ENCODE measurements around the gene FNIP2.
"Not testable (repeated sequence)": the region's sequence is repeated elsewhere in the genome, so short reads cannot be mapped to it uniquely, and the experiment has no call there.

The FNIP2 gene

DNA sequence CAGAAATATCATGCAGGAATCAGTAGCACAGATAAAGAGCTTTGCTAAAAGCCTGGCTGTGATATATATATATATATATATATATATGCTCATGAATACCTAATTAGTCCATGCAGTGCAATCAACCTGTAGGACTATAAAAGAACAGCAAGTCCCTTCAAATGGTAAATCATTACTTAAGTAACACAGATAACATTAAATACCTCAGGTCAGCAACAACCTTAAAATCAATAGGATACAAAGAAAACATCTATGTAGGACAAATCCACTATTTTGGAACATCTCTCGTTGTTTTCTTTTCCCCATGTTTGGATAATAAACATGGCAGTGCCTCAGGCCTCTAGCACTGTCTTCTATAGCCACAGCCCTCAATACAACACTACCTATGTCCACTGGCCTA, 106.6 kb downstream of the FNIP2 start:
- no peak for DNase-seq

DNA sequence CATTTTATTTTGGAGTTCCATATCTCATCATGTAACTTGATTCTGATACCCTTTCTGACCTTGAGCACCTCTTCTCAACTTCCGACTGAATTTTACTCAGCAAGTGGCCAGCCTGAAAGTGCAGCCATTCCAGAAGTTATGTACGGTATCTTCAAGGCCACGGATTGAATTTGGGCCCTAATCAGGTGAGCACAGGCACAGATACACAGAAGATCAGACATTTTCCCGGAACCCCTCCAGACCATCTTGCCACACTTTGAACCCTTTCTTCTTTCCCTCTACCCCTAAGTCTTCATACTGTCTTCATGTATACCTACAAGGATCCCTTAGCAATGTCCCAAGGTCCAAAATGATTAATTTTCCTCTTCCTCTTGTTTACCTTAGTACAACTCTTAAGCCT, 108.2 kb downstream of the FNIP2 start:
- DNase-seq: no peak

DNA sequence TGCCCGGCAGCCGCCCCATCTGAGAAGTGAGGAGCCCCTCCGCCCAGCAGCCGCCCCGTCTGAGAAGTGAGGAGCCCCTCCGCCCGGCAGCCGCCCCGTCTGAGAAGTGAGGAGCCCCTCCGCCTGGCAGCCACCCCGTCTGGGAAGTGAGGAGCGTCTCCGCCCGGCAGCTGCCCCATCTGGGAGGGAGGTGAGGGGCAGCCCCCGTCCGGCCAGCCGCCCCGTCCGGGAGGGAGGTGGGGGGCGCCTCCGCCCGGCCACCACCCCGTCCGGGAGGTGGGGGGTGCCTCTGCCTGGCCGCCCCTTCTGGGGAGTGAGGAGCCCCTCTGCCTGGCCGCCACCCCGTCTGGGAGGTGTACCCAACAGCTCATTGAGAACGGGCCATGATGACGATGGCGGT, 113.3 kb downstream of the FNIP2 start:
- DNase-seq: not testable (repeated sequence)

DNA sequence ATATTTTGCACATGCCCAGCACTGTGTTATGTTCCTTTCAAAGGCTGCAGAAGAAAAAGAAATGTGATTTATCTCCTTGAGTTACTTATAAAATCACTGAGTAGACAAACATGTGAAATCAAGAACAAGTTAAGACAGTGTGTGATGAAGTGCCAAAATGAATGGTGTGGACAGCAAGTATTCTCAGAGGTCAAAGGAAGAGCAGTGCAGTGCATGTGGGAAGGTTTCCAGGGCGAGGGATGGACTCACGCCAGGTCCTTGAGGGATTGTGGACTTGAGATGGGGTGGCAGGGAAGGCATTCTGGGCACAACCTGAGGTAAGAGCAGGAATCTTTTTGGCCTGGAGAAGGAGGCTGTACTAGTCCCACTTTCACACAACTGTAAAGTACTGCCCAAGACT, 115.5 kb downstream of the FNIP2 start:
- DNase-seq: no peak

DNA sequence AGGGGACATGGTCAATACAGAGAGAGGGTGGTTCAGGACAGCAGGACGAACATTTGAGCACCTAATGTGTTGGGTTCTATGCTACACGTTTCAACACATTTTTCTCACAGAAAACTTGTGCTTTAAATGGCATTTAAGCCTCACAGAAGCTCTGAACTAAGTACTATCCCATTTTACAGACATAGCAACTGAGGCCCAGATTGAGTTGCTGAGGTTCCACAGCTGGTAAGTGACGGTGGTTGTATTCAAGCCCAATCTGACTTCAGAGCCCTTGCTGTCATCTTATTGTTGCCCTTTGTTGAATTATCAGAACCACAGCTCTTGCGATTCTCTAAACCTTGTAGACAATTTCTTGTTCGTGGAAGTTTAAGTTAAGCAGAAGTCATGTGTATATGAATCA, 116.7 kb downstream of the FNIP2 start:
- DNase-seq: no peak

DNA sequence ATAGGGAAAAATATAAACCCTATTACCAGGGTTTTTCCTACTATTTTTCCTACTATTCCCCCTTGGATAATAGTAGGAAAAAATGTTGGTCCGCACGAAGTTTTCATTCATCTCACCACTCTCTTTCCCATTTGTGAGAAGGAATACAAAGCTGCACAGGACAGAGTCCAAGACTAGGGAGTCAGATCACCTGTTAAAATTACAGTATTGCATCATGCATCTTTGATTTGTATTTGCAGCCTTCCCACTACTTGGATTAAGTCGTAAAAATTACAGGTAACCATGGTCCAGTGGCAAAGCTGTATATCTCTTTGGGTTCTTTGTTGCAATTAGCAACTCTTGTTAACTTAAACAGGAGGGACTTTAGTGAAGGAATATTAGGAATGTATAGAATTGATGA, 121.5 kb downstream of the FNIP2 start:
- no peak for DNase-seq

DNA sequence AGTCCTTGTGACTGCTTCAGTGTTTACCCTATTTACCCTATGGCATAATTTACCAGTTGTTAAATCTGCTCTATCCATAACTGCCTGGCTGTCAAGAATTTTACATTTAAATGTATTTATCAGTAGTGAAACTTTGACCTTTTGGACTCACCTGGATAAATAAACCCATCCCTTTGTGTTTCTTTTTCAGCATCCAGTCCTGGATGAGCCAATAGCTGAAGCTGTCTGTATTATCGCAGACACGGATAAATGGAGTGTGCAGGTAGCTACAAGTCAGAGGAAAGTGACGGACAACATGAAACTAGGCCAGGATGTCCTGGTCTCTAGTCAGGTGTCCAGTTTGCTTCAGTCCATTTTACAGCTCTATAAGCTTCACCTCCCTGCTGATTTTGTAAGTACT, 122.4 kb downstream of the FNIP2 start:
- no peak for DNase-seq

DNA sequence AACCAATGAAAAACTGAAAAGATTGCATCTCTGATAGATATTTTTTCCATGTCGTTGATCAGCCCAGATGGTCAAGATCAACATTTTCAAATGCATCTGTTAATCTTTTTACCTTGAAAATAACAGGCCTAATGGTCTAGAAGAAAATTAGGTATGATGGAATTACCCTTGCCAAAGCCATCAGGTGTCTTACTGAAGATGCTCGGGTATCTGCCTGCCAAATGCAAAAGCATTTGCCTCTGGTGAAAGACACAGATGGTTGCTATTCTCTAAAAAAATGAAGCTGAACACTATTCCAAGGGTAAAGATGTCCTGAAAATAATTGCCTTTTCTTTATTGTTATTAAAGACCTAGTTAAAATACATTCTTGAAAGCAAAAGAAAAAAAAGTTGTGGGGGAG, 126.0 kb downstream of the FNIP2 start:
- no peak for DNase-seq

DNA sequence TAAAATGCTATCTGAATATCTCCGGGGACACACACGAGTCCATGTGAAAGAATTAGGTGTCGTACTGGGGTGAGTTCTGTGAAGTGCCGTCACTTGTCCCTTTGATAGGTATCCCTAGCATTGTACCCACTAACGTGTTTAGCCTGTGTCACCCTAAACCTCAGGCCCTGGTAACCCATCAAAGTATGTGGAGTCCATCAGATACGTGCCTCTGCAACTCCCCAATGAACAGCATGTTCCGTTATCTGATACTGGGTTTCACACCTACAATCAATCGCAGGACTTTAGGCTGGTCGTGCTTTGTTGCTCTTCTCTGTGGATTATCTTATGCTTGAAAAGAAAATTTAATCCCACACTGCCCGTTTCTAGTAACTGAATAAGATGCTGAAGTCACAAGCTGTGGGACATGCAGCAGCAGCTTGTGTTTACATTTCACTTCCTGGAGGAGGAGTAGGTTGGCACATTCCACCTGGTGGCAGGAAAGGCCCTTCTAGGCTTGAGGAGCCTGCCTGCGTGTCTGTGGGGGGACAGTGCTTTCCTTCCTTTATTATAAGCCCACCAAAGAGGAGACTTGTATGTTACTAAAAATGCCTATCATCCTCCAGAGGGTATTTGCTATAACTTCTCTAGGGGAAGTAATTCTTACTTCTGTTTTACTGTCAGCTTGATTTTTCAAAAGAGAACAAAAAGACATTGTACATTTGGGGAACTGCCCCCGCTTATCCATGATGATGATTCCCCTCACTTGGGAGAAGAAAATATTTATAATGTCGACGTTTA, 127.2 kb downstream of the FNIP2 start:
- DNase-seq: peak; percentile 7

DNA sequence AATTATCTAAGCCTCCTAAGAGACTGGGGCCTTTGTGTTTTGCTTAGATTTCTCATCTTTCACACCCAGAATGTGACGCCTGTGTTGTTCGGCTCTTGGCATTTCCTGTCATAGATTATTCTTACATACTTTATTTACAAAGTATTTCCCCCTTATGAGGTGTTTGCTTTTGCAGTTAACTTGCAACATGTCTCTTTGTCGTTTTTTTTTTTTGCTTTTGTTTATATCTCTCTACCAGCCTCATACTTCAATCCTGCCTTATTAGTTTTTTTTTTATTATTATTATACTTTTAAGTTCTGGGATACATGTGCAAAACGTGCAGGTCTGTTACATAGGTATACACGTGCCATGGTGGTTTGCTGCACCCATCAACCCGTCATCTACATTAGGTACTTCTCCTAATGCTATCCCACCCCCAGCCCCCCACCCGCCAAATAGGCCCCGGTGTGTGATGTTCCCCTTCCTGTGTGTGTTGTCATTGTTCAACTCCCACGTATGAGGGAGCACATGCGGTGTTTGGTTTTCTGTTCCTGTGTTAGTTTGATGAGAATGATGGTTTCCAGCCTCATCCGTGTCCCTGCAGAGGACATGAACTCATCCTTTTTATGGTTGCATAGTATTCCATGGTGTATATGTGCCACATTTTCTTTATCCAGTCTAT, 127.9 kb downstream of the FNIP2 start:
- not testable (repeated sequence) for DNase-seq

DNA sequence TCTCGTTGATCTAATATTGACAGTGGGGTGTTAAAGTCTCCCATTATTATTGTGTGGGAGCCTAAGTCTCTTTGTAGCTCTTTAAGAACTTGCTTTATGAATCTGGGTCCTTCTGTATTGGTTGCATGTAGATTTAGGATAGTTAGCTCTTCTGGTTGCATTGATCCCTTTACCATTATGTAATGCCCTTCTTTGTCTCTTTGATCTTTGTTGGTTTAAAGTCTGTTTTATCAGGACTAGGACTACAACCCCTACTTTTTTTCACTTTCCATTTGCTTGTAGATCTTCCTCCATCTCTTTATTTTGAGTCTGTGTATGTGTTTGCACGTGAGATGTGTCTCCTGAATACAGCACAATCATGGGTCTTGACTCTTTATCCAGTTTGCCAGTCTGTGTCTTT, 131.6 kb downstream of the FNIP2 start:
- not testable (repeated sequence) for DNase-seq

DNA sequence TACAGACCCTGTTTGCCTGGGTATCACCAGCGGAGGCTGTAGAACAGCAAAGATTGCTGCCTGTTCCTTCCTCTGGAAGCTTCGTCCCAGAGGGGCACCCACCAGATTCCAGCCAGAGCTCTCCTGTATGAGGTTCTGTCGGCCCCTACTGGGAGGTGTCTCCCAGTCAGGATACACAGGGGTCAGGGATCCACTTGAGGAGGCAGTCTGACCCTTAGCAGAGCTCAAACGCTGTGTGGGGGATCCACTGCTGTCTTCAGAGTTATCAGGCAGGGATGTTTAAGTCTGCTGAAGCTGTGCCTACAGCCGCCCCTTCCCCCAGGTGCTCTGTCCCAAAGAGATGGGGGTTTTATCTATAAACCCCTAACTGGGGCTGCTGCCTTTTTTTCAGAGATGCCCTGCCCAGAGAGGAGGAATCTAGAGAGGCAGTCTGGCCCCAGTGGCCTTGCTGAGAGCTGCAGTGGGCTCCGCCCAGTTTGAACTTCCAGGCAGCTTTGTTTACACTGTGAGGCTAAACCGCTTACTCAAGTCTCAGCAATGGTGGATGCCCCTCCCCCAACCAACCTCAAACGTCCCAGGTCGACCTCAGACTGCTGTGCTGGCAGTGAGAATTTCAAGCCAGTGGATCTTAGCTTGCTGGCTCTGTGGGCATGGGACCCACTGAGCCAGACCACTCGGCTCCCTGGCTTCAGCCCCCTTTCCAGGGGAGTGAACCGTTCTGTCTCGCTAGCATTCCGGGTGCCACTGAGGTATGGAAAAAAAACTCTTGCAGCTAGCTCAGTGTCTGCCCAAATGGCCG, 133.7 kb downstream of the FNIP2 start:
- not testable (repeated sequence) for DNase-seq

DNA sequence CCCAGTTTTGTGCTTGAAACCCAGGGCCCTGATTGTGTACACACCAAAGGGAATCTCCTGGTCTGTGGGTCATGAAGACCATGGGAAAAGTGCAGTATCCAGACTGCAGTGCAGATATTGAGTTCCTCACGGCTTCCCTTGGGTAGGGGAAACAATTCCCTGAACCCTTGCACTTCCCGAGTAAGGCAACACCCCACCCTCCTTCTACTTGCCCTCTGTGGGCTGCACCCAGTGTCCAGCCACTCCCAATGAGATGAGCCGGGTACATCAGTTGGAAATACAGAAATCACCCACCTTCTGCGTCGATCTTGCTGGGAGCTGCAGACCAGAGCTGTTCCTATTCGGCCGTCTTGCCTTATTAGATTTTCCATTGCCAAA, 134.2 kb downstream of the FNIP2 start:
- DNase-seq: no peak

DNA sequence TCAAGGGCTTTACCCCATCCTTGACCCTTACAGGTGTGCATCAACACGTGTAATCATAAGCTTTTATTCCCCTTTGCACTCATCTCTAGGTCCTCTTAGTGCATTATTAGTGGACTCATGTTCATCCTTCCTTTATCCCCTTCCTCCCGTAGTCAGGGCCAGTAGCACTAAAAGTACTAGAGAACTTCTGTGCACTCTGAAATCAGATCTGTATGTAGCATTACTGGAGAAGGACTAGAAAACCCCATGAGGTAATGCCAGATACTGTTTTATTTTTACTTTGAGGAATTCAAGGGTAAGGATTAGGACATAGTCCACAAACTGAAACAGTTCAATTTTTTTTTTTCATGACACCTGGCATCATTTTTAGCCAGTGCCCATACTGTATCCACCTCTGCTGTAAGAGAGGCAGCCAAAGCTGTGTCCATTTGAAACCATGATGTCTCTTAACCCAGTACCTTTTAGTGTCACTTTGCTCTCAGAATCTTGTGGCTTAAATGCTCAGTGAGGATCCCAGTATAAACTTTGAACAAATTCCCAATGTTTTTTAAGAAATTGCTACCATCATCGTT, 134.7 kb downstream of the FNIP2 start:
- DNase-seq: no peak

DNA sequence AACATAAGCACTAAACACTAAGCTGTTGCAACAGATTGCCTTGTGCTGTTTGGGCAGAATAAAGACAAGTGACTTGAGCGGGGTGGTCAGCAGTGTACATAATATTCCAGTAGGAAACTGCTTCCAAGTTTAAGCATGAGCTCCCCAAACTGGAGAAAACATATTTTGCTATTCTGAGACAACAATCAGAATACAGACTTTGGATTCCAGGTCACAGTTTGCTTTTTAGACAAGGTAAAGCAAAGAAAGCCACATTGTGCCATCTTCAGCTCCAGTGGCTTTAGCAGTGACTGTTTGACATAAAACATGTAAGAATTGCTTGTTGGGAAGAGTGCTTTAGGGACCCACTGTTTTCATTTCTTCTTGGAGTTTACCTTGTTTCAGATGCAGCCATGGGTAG, 136.0 kb downstream of the FNIP2 start:
- DNase-seq: no peak

DNA sequence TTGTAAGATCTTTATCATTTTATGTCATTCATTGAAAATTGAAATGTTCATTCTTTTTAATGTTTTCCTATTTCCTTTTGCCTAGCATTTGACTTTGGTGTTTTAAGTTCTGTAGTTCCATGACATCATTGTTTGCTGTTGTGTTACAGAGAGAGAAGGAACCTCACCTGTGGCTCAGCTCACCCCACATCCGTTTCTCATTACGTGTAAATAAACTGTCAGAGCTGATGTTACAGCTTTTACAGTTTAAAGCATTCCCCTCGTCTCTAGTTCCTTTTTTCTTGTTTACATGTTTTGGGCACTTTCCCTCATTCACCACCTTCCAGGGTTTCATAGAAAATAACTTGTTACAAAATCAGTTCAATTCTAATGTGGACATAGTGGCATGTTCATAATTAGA, 137.2 kb downstream of the FNIP2 start:
- DNase-seq: no peak

DNA sequence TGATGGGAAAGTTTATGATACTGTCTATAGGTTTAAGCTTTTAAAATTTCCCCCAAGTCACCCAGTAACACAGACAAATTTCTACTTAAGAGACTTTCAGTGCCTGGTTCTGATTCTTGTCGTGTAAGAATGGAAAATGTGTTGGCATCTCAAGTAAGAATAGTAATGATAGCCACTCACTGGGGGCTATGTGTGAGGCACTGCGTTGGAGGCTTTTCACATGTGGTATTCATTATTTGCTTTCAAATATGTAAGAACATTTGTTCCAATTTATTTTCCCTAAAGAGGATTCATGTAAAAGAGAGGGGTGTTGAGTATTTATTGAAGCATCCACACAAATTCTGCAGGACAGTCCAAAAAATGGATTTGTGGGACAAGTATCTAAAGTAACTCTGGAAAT, 143.6 kb downstream of the FNIP2 start:
- no peak for DNase-seq

DNA sequence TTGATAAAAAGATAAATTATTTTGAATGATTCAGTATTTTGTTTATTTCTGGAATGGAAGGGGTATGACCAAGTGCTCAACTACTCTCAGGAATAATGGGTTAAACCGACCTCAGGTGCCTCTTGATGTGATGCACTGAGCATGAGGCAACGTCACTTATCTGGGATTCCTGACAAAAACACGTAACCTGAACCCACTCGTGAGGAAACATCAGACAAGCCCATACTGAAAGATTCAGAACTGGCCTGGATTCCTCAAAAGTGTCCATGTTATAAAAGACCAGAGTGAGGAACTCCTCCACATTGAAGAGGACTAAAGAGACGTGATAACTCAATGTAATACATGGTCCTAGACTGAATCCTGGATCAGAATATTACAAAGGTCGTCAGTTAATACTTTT, 144.0 kb downstream of the FNIP2 start:
- no peak for DNase-seq

DNA sequence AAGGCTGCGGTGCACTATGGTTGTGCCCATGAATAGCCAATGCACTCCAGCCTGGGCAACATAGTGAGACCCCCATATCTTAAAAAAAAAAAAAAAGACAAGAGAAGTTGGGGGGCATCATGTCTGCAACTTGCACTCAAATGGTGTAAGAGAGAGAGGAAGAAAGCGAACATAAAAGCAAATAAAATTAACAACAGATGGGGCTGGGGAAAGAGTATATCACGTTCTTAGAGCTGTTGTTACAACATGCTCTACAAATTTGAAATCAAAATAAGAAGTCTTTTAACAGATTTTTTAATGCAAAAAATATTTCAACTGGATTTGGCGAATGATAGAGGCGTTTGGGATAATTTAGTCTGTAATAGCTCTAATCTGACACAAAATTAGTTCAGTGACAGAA, 144.9 kb downstream of the FNIP2 start:
- DNase-seq: no peak

DNA sequence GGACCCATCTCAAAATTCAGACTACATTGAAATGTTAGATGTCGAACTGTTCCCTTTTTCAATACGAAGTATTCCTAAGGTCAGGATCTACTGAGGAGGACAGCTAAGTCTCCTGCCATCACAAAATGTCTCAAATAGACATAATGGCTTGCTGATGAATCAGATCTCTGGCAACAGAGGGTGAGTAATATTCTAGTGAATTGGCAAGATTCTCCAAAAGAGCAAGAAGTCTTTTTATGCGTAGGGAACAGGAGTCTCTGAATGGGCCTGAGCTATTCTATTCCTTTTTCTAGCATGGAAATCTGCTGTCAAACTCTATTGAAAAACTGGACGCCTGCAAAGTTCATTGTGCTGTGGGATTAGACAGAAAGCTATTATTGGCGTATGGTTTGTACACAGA, 145.4 kb downstream of the FNIP2 start:
- DNase-seq: no peak

DNA sequence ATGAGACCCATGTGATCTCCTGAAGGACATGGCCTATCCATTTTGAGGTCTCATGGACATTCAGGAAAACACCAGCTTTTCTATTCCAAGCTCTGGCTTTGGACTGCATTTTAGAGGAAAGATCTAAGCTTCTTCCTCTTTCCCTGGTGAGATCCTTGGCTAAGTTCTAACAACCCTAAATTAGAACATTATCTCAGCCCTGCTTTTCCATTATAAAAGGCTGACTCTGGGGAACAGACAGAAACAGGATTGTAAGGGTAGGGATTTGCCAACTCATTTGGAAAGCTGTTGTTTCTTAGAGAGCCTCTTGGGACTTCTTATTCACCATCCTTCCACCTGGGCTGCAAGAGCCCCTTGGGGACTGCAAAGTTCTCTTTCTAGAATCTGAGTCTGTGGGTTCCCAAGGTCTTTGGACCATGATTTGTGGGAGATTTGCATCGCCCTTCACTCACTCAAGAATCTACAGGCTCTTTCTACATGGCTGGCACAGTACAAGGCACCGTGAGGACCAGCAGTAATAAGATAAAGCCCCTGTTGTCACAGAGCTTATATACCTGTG, 146.9 kb downstream of the FNIP2 start:
- no peak for DNase-seq

DNA sequence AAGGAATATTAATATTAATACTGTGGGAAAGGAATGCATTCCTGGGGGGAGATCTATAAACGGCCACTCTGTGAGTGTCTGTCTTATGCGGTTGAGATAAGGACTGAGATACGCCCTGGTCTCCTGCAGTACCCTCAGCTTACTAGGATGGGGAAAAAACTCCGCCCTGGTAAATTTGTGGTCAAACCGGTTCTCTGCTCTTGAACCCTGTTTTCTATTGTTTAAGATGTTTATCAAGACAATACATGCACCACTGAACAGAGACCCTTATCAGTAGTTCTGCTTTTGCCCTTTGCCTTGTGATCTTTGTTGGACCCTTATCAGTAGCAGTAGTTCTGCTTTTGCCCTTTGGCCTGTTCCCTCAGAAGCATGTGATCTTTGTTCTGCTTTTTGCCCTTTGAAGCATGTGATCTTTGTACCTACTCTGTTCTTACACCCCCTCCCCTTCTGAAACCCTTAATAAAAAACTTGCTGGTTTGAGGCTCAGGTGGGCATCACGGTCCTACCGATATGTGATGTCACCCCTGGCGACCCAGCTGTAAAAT, 151.7 kb downstream of the FNIP2 start:
- DNase-seq: not testable (repeated sequence)

DNA sequence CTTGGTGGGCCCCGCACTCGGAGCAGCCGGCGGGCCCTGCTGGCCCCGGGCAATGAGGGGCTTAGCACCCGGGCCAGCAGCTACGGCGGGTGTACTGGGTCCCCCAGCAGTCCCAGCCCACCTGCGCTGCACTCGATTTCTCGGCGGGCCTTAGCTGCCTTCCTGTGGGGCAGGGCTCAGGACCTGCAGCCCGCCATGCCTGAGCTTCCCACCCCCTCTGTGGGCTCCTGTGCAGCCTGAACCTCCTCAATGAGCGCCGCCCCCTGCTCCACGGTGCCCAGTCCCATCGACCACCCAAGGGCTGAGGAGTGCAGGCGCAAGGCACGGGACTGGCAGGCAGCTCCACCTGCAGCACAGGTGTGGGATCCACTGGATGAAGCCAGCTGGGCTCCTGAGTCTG, 158.9 kb downstream of the FNIP2 start:
- not testable (repeated sequence) for DNase-seq
